ENCODE data around the gene ACBD5. TPM values are rescaled to one million over a fixed set of nuclear protein-coding genes. Genes with fewer than 3 reads are reported as not detected.
"Not testable (repeated sequence)": the region's sequence is repeated elsewhere in the genome, so short reads cannot be mapped to it uniquely, and the experiment has no call there.

Gene ACBD5
- total RNA-seq, 4 donors from 2014 or later, result 31.6 to 53.9 (median 39.1) TPM

- no peak for TF ChIP-seq CTCF (IDR thresholded peaks at IDR 0.05)
- no peak for TF ChIP-seq POLR2A (IDR thresholded peaks at IDR 0.05)
- no peak for DNase-seq
- H3K36me3 ChIP-seq, result no peaks in the 10 kb centered on the region
- peaks cover 0 to 29% (median 5%) of the 10 kb centered on the region in 4 donors for H3K4me1 ChIP-seq
- H3K4me3 ChIP-seq, result peak overlapping the region; percentile 55 to 73 (median 70)
- H3K27me3 ChIP-seq, result no peaks in the 10 kb centered on the region
- H3K9me3 ChIP-seq, result no peaks in the 10 kb centered on the region
- H3K27ac ChIP-seq, result peak overlapping the region; percentile 95 to 99 (median 97)
These were observed 1.9 kb upstream of the ACBD5 start for GRCh38 chr10:27242473-27242950.

GRCh38 chr10:27241652-27242472, 1.3 kb upstream of the ACBD5 start:
- TF ChIP-seq POLR2A (IDR thresholded peaks at IDR 0.05), result peak; percentile 91 to 93
- TF ChIP-seq CTCF (IDR thresholded peaks at IDR 0.05), result peak; percentile 13 to 58 (median 34)
- peak overlapping the region; percentile 95 to 99 (median 97) for H3K27ac ChIP-seq
- no peaks in the 10 kb centered on the region for H3K9me3 ChIP-seq
- H3K4me3 ChIP-seq, result peak overlapping the region; percentile 55 to 73 (median 70)
- H3K27me3 ChIP-seq, result no peaks in the 10 kb centered on the region
- DNase-seq, result peak; percentile 88 to 96 (median 95)
- no peaks in the 10 kb centered on the region for H3K36me3 ChIP-seq
- H3K4me1 ChIP-seq, result peaks cover 0 to 36% (median 5%) of the 10 kb centered on the region in 4 donors

- TF ChIP-seq POLR2A (IDR thresholded peaks at IDR 0.05), result no peak
- no peak for TF ChIP-seq CTCF (IDR thresholded peaks at IDR 0.05)
These were observed 534 bp upstream of the ACBD5 start for GRCh38 chr10:27241010-27241651.

GRCh38 chr10:27237531-27237930, 3.1 kb downstream of the ACBD5 start:
- Histone ChIP-seq H3K36me3 (peaks cover 0 to 10% (median 0%) of the 10 kb centered on the region in 3 donors), H3K4me1 (peaks cover 0 to 37% (median 2%) of the 10 kb centered on the region in 4 donors), H3K4me3 (peak overlapping the region in 2 of 4 donors; percentile 16 to 32)
- not testable (repeated sequence) for H3K27ac ChIP-seq, H3K9me3 ChIP-seq, DNase-seq, H3K27me3 ChIP-seq

More at GRCh38 chr10:27241010-27241651, 534 bp upstream of the ACBD5 start:
- H3K36me3 ChIP-seq, result no peaks in the 10 kb centered on the region
- H3K27me3 ChIP-seq, result no peaks in the 10 kb centered on the region
- DNase-seq, result peak in 2 of 3 donors; percentile 66 to 77
- no peaks in the 10 kb centered on the region for H3K9me3 ChIP-seq
- H3K4me1 ChIP-seq, result peaks cover 0 to 41% (median 5%) of the 10 kb centered on the region in 4 donors
- peak overlapping the region; percentile 55 to 73 (median 70) for H3K4me3 ChIP-seq
- peak overlapping the region; percentile 95 to 99 (median 97) for H3K27ac ChIP-seq

- not testable (repeated sequence) for H3K9me3 ChIP-seq, H3K27me3 ChIP-seq, DNase-seq, H3K27ac ChIP-seq, H3K4me3 ChIP-seq
- Histone ChIP-seq H3K36me3 (peaks cover 0 to 19% (median 0%) of the 10 kb centered on the region in 3 donors), H3K4me1 (peaks cover 0 to 37% (median 2%) of the 10 kb centered on the region in 4 donors)
These were observed 3.9 kb downstream of the ACBD5 start for GRCh38 chr10:27236589-27237128.

GRCh38 chr10:27235706-27236105, 4.9 kb downstream of the ACBD5 start:
- Histone ChIP-seq H3K4me1 (peaks cover 0 to 34% (median 2%) of the 10 kb centered on the region in 4 donors), H3K27me3 (no peaks in the 10 kb centered on the region), H3K9me3 (no peaks in the 10 kb centered on the region), H3K27ac (no peak overlapping the region), H3K4me3 (no peak overlapping the region), H3K36me3 (peaks cover 0 to 28% (median 0%) of the 10 kb centered on the region in 3 donors)
- TF ChIP-seq CTCF (IDR thresholded peaks at IDR 0.05) (no peak), POLR2A (IDR thresholded peaks at IDR 0.05) (no peak)
- DNase-seq, result no peak

Data from Peyer's patch (tissue), 4 donors.